Esophagus muscularis mucosa (tissue), 4 donors: ENCODE data around the gene ENDOU. TPM values are rescaled to one million over a fixed set of nuclear protein-coding genes. Genes with fewer than 3 reads are reported as not detected.
"Not testable (repeated sequence)": the region's sequence is repeated elsewhere in the genome, so short reads cannot be mapped to it uniquely, and the experiment has no call there.

Experiments used
- DNase-seq: peaks from one replicate; pipeline ENCODE4 v3.0.0-alpha.2; 2017; ENCODE audit errors: extremely low spot score
- H3K27ac ChIP-seq, 4 donors: fragments of 200-600 bp; sonication (generic); replicated peaks in 1 of 4; 1 replicate in 3 of 4; 2 replicates in 1 of 4; pipeline ENCODE4 v1.5.1; 2016 to 2019; ENCODE audit warnings: mild to moderate bottlenecking in 1 of 4
- H3K27me3 ChIP-seq, 4 donors: fragments of 200-600 bp; sonication (generic); one replicate each; pipeline versions ENCODE4 v1.5.1 to v1.6.0; 2016 to 2019
- H3K36me3 ChIP-seq, 4 donors: fragments of 200-600 bp; sonication (generic); one replicate each; pipeline ENCODE4 v1.5.1; 2016 to 2019
- H3K4me1 ChIP-seq, 4 donors: fragments of 200-600 bp; sonication (generic); one replicate each; pipeline ENCODE4 v1.5.1; 2016 to 2019
- H3K4me3 ChIP-seq, 4 donors: fragments of 200-600 bp; sonication (generic); 1 replicate in 2 of 4; 2 replicates in 2 of 4; pipeline ENCODE4 v1.5.1; 2016 to 2019; ENCODE audit warnings: mild to moderate bottlenecking in 4 of 4, moderate library complexity in 1 of 4
- H3K9me3 ChIP-seq, 4 donors: fragments of 200-600 bp; sonication (generic); 1 replicate in 3 of 4; 2 replicates in 1 of 4; pipeline ENCODE4 v1.5.1; 2016 to 2019
- EP300 ChIP-seq: sonication (generic); formaldehyde crosslinking; IDR thresholded peaks from one replicate; pipeline ENCODE4 v1.6.1; 2017; ENCODE audit warnings: antibody characterized with exemption
- POLR2A ChIP-seq: fragments of 450-650 bp; IDR thresholded peaks from one replicate; pipeline ENCODE4 v1.6.1; 2017; ENCODE audit warnings: antibody characterized with exemption, moderate library complexity, mild to moderate bottlenecking, low read depth
- POLR2AphosphoS5 ChIP-seq, 2 donors: sonication (generic); formaldehyde crosslinking; IDR thresholded peaks; one replicate each; pipeline ENCODE4 v1.6.1; 2017; ENCODE audit warnings: antibody characterized with exemption in 2 of 2
- WGBS: methylation state at CpG from one replicate; pipeline ENCODE4 v1.1.5; 2018; 5-methylcytosine and 5-hydroxymethylcytosine counted together
- intact Hi-C: fragments of 100-400 bp; cut with DNase I; formaldehyde crosslinking; loops from one replicate; pipeline ENCODE4 v1.15.1; 2023
- total RNA-seq, 4 donors: library from RNA; depleted of rRNA; stranded (reverse); fragments of >200 nt; gene quantifications; one replicate each; pipeline versions ENCODE4 v1.1.0 to v1.2.1, GENCODE V29; 2016
- TF ChIP-seq, protein P1 (sequence below), 3 experiments: fragments of 200-600 bp in 2 of 3; fragments of 450-650 bp in 1 of 3; sonication (generic) in 2 of 3; IDR thresholded peaks; one replicate each; pipeline ENCODE4 v1.5.1; 2017 to 2019; ENCODE audit warnings: antibody characterized with exemption in 3 of 3, mild to moderate bottlenecking in 2 of 3, moderate library complexity in 1 of 3

The ENDOU gene
- total RNA-seq, 4 donors from 2014 or later, result 0.39 to 2.0 TPM; not detected in 2

DNA sequence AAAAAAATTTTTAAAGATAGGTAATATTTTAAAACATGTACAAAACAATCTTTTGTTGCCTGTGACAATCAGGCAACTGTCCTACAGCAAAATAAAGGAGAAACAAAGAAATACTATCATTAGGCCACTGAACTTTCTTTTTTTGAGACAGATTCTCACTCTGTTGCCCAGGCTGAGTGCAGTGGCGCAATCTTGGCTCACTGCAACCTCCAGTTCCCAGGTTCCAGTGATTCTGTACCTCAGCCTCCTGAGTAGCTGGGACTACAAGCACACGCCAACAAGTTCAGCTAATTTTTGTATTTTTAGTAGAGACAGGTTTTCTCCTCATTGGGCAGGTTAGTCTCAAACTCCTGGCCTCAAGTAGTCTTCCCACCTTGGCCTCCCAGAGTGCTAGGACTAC is 36.1 kb downstream of the ENDOU start:
- peaks cover 21 to 51% (median 26%) of the 10 kb centered on the region in 4 donors for H3K36me3 ChIP-seq
- no peak for DNase-seq
- no peaks in the 10 kb centered on the region for H3K9me3 ChIP-seq
- no peak for TF ChIP-seq POLR2AphosphoS5 (IDR thresholded peaks at IDR 0.05)
- no peaks in the 10 kb centered on the region for H3K27me3 ChIP-seq
- H3K4me1 ChIP-seq, result no peaks in the 10 kb centered on the region
- intact Hi-C loops, result no loop called here
- no peak overlapping the region for H3K4me3 ChIP-seq
- 97% methylated on average over 2 of the region's 2 CpGs for WGBS
- H3K27ac ChIP-seq, result no peak overlapping the region

- Histone ChIP-seq H3K4me1 (no peaks in the 10 kb centered on the region), H3K36me3 (peaks cover 13 to 48% (median 16%) of the 10 kb centered on the region in 4 donors), H3K9me3 (no peaks in the 10 kb centered on the region), H3K27ac (no peak overlapping the region), H3K27me3 (no peaks in the 10 kb centered on the region), H3K4me3 (no peak overlapping the region)
- 91% methylated on average over 3 of the region's 3 CpGs for WGBS
- TF ChIP-seq EP300 (no peak), POLR2AphosphoS5 (IDR thresholded peaks at IDR 0.05) (no peak), POLR2A (no peak)
- TF ChIP-seq, protein P1, sequence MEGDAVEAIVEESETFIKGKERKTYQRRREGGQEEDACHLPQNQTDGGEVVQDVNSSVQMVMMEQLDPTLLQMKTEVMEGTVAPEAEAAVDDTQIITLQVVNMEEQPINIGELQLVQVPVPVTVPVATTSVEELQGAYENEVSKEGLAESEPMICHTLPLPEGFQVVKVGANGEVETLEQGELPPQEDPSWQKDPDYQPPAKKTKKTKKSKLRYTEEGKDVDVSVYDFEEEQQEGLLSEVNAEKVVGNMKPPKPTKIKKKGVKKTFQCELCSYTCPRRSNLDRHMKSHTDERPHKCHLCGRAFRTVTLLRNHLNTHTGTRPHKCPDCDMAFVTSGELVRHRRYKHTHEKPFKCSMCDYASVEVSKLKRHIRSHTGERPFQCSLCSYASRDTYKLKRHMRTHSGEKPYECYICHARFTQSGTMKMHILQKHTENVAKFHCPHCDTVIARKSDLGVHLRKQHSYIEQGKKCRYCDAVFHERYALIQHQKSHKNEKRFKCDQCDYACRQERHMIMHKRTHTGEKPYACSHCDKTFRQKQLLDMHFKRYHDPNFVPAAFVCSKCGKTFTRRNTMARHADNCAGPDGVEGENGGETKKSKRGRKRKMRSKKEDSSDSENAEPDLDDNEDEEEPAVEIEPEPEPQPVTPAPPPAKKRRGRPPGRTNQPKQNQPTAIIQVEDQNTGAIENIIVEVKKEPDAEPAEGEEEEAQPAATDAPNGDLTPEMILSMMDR (IDR thresholded peaks at IDR 0.05), result no peak
- intact Hi-C loops, result no loop called here
- no peak for DNase-seq
Observed at GRCh38 chr12:47687636-47688035, 37.7 kb downstream of the ENDOU start.

GRCh38 chr12:47686645-47687240 is 38.5 kb downstream of the ENDOU start:
- Histone ChIP-seq H3K4me3 (no peak overlapping the region), H3K4me1 (no peaks in the 10 kb centered on the region), H3K27ac (no peak overlapping the region), H3K27me3 (no peaks in the 10 kb centered on the region), H3K9me3 (no peaks in the 10 kb centered on the region), H3K36me3 (peaks cover 5 to 41% (median 11%) of the 10 kb centered on the region in 4 donors)
- WGBS, result 72% methylated on average over 4 of the region's 4 CpGs
- intact Hi-C loops, result no loop called here
- DNase-seq, result no peak
- TF ChIP-seq, protein P1 (IDR thresholded peaks at IDR 0.05), result peak; percentile 26 to 50 (median 40)
- TF ChIP-seq POLR2AphosphoS5 (IDR thresholded peaks at IDR 0.05), result no peak

- 96% methylated on average over 2 of the region's 2 CpGs for WGBS
- H3K4me1 ChIP-seq, result no peaks in the 10 kb centered on the region
- intact Hi-C loops, result no loop called here
- no peak overlapping the region for H3K4me3 ChIP-seq
- TF ChIP-seq EP300 (no peak), POLR2A (no peak), POLR2AphosphoS5 (IDR thresholded peaks at IDR 0.05) (no peak)
- TF ChIP-seq, protein P1 (IDR thresholded peaks at IDR 0.05), result no peak
- no peak overlapping the region for H3K27ac ChIP-seq
- H3K27me3 ChIP-seq, result no peaks in the 10 kb centered on the region
- H3K9me3 ChIP-seq, result no peaks in the 10 kb centered on the region
- H3K36me3 ChIP-seq, result peaks cover 10 to 46% (median 24%) of the 10 kb centered on the region in 4 donors
- no peak for DNase-seq
Observed at GRCh38 chr12:47679785-47680184, 45.5 kb downstream of the ENDOU start.

DNA sequence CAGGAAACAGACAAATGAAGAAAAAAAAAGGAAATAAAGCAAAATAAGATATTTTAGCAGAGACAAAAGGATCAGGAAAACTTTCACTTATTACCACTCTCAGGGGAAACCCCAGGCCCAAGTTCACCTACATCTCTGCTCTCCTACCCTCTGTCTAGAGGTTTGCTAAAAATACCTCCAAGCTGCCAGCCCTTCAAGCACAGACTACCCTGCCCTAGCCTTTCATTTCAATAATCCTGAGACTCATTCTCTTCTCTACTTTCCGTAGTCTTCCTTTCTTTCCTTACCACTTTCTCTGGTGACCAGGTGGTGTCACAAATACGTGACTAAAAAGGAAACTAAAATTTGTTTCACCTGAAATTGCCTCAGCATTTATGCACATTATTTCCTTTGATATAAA is 53.2 kb downstream of the ENDOU start:
- no peak for DNase-seq
- H3K27ac ChIP-seq, result no peak overlapping the region
- no peaks in the 10 kb centered on the region for H3K9me3 ChIP-seq
- intact Hi-C loops, result no loop called here
- no peaks in the 10 kb centered on the region for H3K4me1 ChIP-seq
- TF ChIP-seq EP300, result no peak
- TF ChIP-seq POLR2A, result no peak
- no peak for TF ChIP-seq POLR2AphosphoS5 (IDR thresholded peaks at IDR 0.05)
- TF ChIP-seq, protein P1 (IDR thresholded peaks at IDR 0.05), result no peak
- no peak overlapping the region for H3K4me3 ChIP-seq
- no peaks in the 10 kb centered on the region for H3K27me3 ChIP-seq
- peaks cover 14 to 78% (median 41%) of the 10 kb centered on the region in 4 donors for H3K36me3 ChIP-seq
- WGBS, result 94% methylated on average over 2 of the region's 2 CpGs

- intact Hi-C loops, H3K27me3 ChIP-seq, H3K4me1 ChIP-seq, H3K27ac ChIP-seq, H3K4me3 ChIP-seq, H3K9me3 ChIP-seq, DNase-seq: not testable (repeated sequence)
- peaks cover 34 to 80% (median 46%) of the 10 kb centered on the region in 4 donors for H3K36me3 ChIP-seq
- WGBS, result 94% methylated on average over 6 of the region's 6 CpGs
Observed at GRCh38 chr12:47667935-47668334, 57.4 kb downstream of the ENDOU start.
